H9 (cell line): Measurements from ENCODE around the gene CASP10. TPM values are rescaled to one million over a fixed set of nuclear protein-coding genes. Genes with fewer than 3 reads are reported as not detected.

Experiments
- DNase-seq: peaks from one replicate; pipeline ENCODE4 v3.0.0-alpha.2; 2017
- H2AFZ ChIP-seq: one replicate; pipeline ENCODE4 v1.6.1; 2013; ENCODE audit warnings: mild to moderate bottlenecking, low read length, control low read depth, moderate library complexity
- H2AK5ac ChIP-seq: 2 replicates; pipeline ENCODE4 v1.6.1; 2013; ENCODE audit warnings: low read length, control low read depth, mixed read lengths; ENCODE audit not compliant: insufficient read length
- H2BK120ac ChIP-seq: one replicate; pipeline ENCODE4 v1.6.1; 2013; ENCODE audit warnings: low read depth, mild to moderate bottlenecking, low read length, control low read depth, inconsistent platforms; ENCODE audit not compliant: poor library complexity, severe bottlenecking
- H2BK12ac ChIP-seq: 2 replicates; pipeline ENCODE4 v1.6.1; 2013; ENCODE audit warnings: low read length, control low read depth, mixed read lengths, low read depth; ENCODE audit not compliant: insufficient read length
- H2BK15ac ChIP-seq: 2 replicates; pipeline ENCODE4 v1.6.1; 2013; ENCODE audit warnings: low read depth, low read length, control low read depth
- H2BK20ac ChIP-seq: one replicate; pipeline ENCODE4 v1.6.1; 2013; ENCODE audit warnings: low read depth, mild to moderate bottlenecking, low read length, control low read depth, inconsistent platforms; ENCODE audit not compliant: poor library complexity, severe bottlenecking
- H2BK5ac ChIP-seq: 2 replicates; pipeline ENCODE4 v1.6.1; 2013; ENCODE audit warnings: low read length, control low read depth, mixed read lengths; ENCODE audit not compliant: insufficient read length
- H3K14ac ChIP-seq: 2 replicates; pipeline ENCODE4 v1.6.1; 2013; ENCODE audit warnings: low read length, control low read depth; ENCODE audit not compliant: insufficient read depth
- H3K18ac ChIP-seq: 2 replicates; pipeline ENCODE4 v1.6.1; 2013; ENCODE audit warnings: low read depth, mild to moderate bottlenecking, mixed read lengths, low read length, control low read depth; ENCODE audit not compliant: insufficient read length
- H3K23ac ChIP-seq: 2 replicates; pipeline ENCODE4 v1.6.1; 2013; ENCODE audit warnings: low read length, control low read depth, mixed read lengths, low read depth; ENCODE audit not compliant: insufficient read length
- H3K23me2 ChIP-seq: 2 replicates; pipeline ENCODE4 v1.6.1; 2013; ENCODE audit warnings: low read depth, mild to moderate bottlenecking, mixed read lengths, low read length, control low read depth; ENCODE audit not compliant: insufficient read length, poor library complexity, severe bottlenecking
- H3K27ac ChIP-seq: 2 replicates; pipeline ENCODE4 v1.5.1; 2013; ENCODE audit warnings: low read length, control low read depth, mixed read lengths, low read depth; ENCODE audit not compliant: insufficient read length
- H3K27me3 ChIP-seq: 2 replicates; pipeline ENCODE4 v1.6.1; 2013; ENCODE audit warnings: low read length, control low read depth, inconsistent platforms; ENCODE audit not compliant: insufficient read depth
- H3K4ac ChIP-seq: 2 replicates; pipeline ENCODE4 v1.6.1; 2013; ENCODE audit warnings: low read depth, mild to moderate bottlenecking, control low read depth, inconsistent platforms, low read length, moderate library complexity
- H3K4me1 ChIP-seq: 2 replicates; pipeline ENCODE4 v1.6.1; 2013; ENCODE audit warnings: low read length, control low read depth, inconsistent platforms; ENCODE audit not compliant: insufficient read depth
- H3K4me2 ChIP-seq: 2 replicates; pipeline ENCODE4 v1.6.1; 2013; ENCODE audit warnings: low read length, control low read depth, mixed read lengths; ENCODE audit not compliant: insufficient read length, insufficient read depth
- H3K56ac ChIP-seq: 2 replicates; pipeline ENCODE4 v1.6.1; 2013; ENCODE audit warnings: low read depth, mild to moderate bottlenecking, mixed read lengths, low read length, control low read depth; ENCODE audit not compliant: insufficient read length
- H3K79me1 ChIP-seq: 2 replicates; pipeline ENCODE4 v1.6.1; 2013; ENCODE audit warnings: low read depth, mild to moderate bottlenecking, moderate library complexity, low read length, control low read depth, inconsistent platforms; ENCODE audit not compliant: insufficient read depth, poor library complexity, severe bottlenecking
- H3K79me2 ChIP-seq: 2 replicates; pipeline ENCODE4 v1.6.1; 2013; ENCODE audit warnings: low read length, control low read depth, inconsistent platforms; ENCODE audit not compliant: insufficient read depth
- H3K9ac ChIP-seq: 2 replicates; pipeline ENCODE4 v1.6.1; 2013; ENCODE audit warnings: low read length, control low read depth, mixed read lengths; ENCODE audit not compliant: insufficient read length; ENCODE audit errors: extremely low read depth
- H3K9me3 ChIP-seq: one replicate; pipeline ENCODE4 v1.6.1; 2013; ENCODE audit warnings: low read depth, low read length, inconsistent platforms; ENCODE audit not compliant: control insufficient read depth
- H3T11ph ChIP-seq: one replicate; pipeline ENCODE4 v1.6.1; 2013; ENCODE audit warnings: mild to moderate bottlenecking, low read length, control low read depth, inconsistent platforms
- H4K20me1 ChIP-seq: one replicate; pipeline ENCODE4 v1.6.1; 2013; ENCODE audit not compliant: control insufficient read depth, insufficient read length, insufficient read depth
- H4K5ac ChIP-seq: 2 replicates; pipeline ENCODE4 v1.6.1; 2013; ENCODE audit warnings: low read depth, mild to moderate bottlenecking, mixed read lengths, low read length, control low read depth; ENCODE audit not compliant: insufficient read length
- H4K8ac ChIP-seq: replicated peaks from 2 replicates; pipeline ENCODE4 v1.6.1; 2013; ENCODE audit warnings: low read length, control low read depth, mixed read lengths, low read depth; ENCODE audit not compliant: insufficient read length
- H4K91ac ChIP-seq: 2 replicates; pipeline ENCODE4 v1.6.1; 2013; ENCODE audit warnings: low read depth, mild to moderate bottlenecking, moderate library complexity, mixed read lengths, low read length, control low read depth; ENCODE audit not compliant: insufficient read length
- H3K27ac Mint-ChIP-seq, 3 experiments: 2 replicates in 2 of 3; 3 replicates in 1 of 3; pipeline ENCODE4 v1.8.0; 2020 to 2021; ENCODE audit warnings: mixed read lengths in 3 of 3, mild to moderate bottlenecking in 1 of 3, moderate library complexity in 1 of 3
- H3K27me3 Mint-ChIP-seq: 2 replicates; pipeline ENCODE4 v1.8.0; 2021; ENCODE audit warnings: low read depth, mild to moderate bottlenecking, moderate library complexity, mixed read lengths
- H3K36me3 Mint-ChIP-seq, 3 experiments: 2 replicates in 2 of 3; 3 replicates in 1 of 3; pipeline ENCODE4 v1.8.0; 2020 to 2021; ENCODE audit warnings: low read depth in 3 of 3, mixed read lengths in 3 of 3; ENCODE audit not compliant: insufficient read depth in 1 of 3
- H3K4me1 Mint-ChIP-seq, 2 experiments: 2 replicates each; pipeline ENCODE4 v1.8.0; 2020; ENCODE audit warnings: mixed read lengths in 2 of 2
- H3K4me3 Mint-ChIP-seq, 2 experiments: 2 replicates in 1 of 2; 3 replicates in 1 of 2; pipeline ENCODE4 v1.8.0; 2020 to 2021; ENCODE audit warnings: mild to moderate bottlenecking in 2 of 2, mixed read lengths in 2 of 2, moderate library complexity in 1 of 2
- H3K9me3 Mint-ChIP-seq, 2 experiments: 2 replicates in 1 of 2; 3 replicates in 1 of 2; pipeline ENCODE4 v1.8.0; 2020; ENCODE audit warnings: mild to moderate bottlenecking in 2 of 2, mixed read lengths in 2 of 2, moderate library complexity in 1 of 2
- CTCF ChIP-seq: fragments of 200-600 bp; sonication (generic); conservative IDR thresholded peaks from 3 replicates; pipeline ENCODE4 v1.8.0; 2021; ENCODE audit warnings: antibody characterized with exemption, mild to moderate bottlenecking
- WGBS: extraction: QIAGEN DNeasy Blood & Tissue Kit; methylation state at CpG from one replicate; pipeline ENCODE4 v1.1.7; 2013; ENCODE audit warnings: missing lambda C conversion rate, low lambda C conversion rate, mixed read lengths; ENCODE audit not compliant: insufficient read length; ENCODE audit errors: extremely low coverage; 5-methylcytosine and 5-hydroxymethylcytosine counted together
- long read RNA-seq: library from polyadenylated mRNA; unstranded; transcript quantifications from one replicate; pipeline ENCODE4 v2.0.0, GENCODE V29; 2020
- total RNA-seq: library from RNA; stranded (reverse); gene quantifications from 2 replicates; pipeline ENCODE4 v1.2.1, GENCODE V29; 2021

CASP10 gene
- 2.7 and 3.3 TPM in 2 replicates for total RNA-seq
- long read RNA-seq, full-length matches to known transcripts: 3 of 4 reads
- long read RNA-seq, partial matches to known transcripts: 0 of 4 reads
- long read RNA-seq, other reads (novel, unspliced or antisense): 1 of 4 reads

- Histone ChIP-seq H3K27ac (peak within 1 kb of the TSS; percentile 34), H4K5ac (no peak within 1 kb of the TSS), H4K91ac (no peak within 1 kb of the TSS), H3K9ac (peak within 1 kb of the TSS; percentile 12), H3K56ac (no peak within 1 kb of the TSS), H2BK12ac (peak within 1 kb of the TSS; percentile 83), H3K27me3 (no peaks in the 10 kb centered on the region), H2AFZ (peak within 1 kb of the TSS; percentile 11), H2BK20ac (no peak within 1 kb of the TSS), H3K79me2 (no peaks in the 10 kb centered on the region), H3T11ph (peak within 1 kb of the TSS; percentile 53), H3K14ac (peak within 1 kb of the TSS; percentile 65; the same call in 1 of the 2 replicates), H2BK5ac (no peak within 1 kb of the TSS), H4K8ac (no peak within 1 kb of the TSS), H3K18ac (peak within 1 kb of the TSS; percentile 62), H3K4ac (peak within 1 kb of the TSS; percentile 40; the same call in 1 of the 2 replicates), H3K23me2 (no peaks in the 10 kb centered on the region), H3K79me1 (no peaks in the 10 kb centered on the region), H3K9me3 (peaks cover 8% of the 10 kb centered on the region), H2BK120ac (peak within 1 kb of the TSS; percentile 69), H4K20me1 (no peaks in the 10 kb centered on the region), H2BK15ac (no peak within 1 kb of the TSS), H3K4me2 (peak within 1 kb of the TSS; percentile 29), H3K4me1 (no peaks in the 10 kb centered on the region), H3K23ac (no peak within 1 kb of the TSS), H2AK5ac (no peak within 1 kb of the TSS)
- peak; percentile 56 for TF ChIP-seq CTCF
- H3K36me3 Mint-ChIP-seq: peaks cover 0 to 9% (median 2%) of the 10 kb centered on the region in 3 experiments; a peak in 4 of 7 replicates
- WGBS: no CpG with 5 or more reads among the region's 11 CpGs
- H3K4me3 Mint-ChIP-seq: peak within 1 kb of the TSS; percentile 47 to 53; a peak in 2 of 5 replicates
- peak within 1 kb of the TSS; percentile 33 to 95 (median 79); a peak in 3 of 7 replicates for H3K27ac Mint-ChIP-seq
- H3K27me3 Mint-ChIP-seq: no peaks in the 10 kb centered on the region; the same call in 1 of the 2 replicates
- DNase-seq: peak; percentile 37
- H3K9me3 Mint-ChIP-seq: peaks cover 20% of the 10 kb centered on the region in 2 experiments
- peaks cover 14% of the 10 kb centered on the region in 2 experiments for H3K4me1 Mint-ChIP-seq
These were observed at the start of gene CASP10 for GRCh38 chr2:201182650-201183364. Gene CASP10, plus strand, starts transcription at chr2:201183141. Its CDS starts 2,637 bp downstream, at chr2:201185778.
